ENCODE measurements around the gene BCR.

The BCR gene

GRCh38 chr22:23270212-23270733 lies 90.0 kb downstream of the BCR start:
- no peak for DNase-seq (ENCODE audit: extremely low read depth, low read depth)
- peak; percentile 12 for TF ChIP-seq CTCF (IDR thresholded peaks at IDR 0.05; ENCODE audit: low read depth, low read length, missing control alignments)

GRCh38 chr22:23270798-23271596 lies 90.7 kb downstream of the BCR start:
- TF ChIP-seq CTCF (IDR thresholded peaks at IDR 0.05; ENCODE audit: low read depth, low read length, missing control alignments) = no peak
- no peak overlapping the region for H3K4me3 ChIP-seq (replicated peaks; ENCODE audit: low read depth, low read length)
- no peak for DNase-seq (ENCODE audit: extremely low read depth, low read depth)

More at GRCh38 chr22:23270212-23270733, 90.0 kb downstream of the BCR start:
- no peak overlapping the region for H3K4me3 ChIP-seq (replicated peaks; ENCODE audit: low read depth, low read length)

GRCh38 chr22:23271597-23271908 lies 91.2 kb downstream of the BCR start:
- TF ChIP-seq CTCF (IDR thresholded peaks at IDR 0.05; ENCODE audit: low read depth, low read length, missing control alignments) = no peak
- no peak for DNase-seq (ENCODE audit: extremely low read depth, low read depth)
- H3K4me3 ChIP-seq (replicated peaks; ENCODE audit: low read depth, low read length) = no peak overlapping the region

- no peak overlapping the region for H3K4me3 ChIP-seq (replicated peaks; ENCODE audit: low read depth, low read length)
- DNase-seq (ENCODE audit: extremely low read depth, low read depth) = no peak
- TF ChIP-seq CTCF (IDR thresholded peaks at IDR 0.05; ENCODE audit: low read depth, low read length, missing control alignments) = no peak
Observed at GRCh38 chr22:23272371-23272770, 92.1 kb downstream of the BCR start.

GRCh38 chr22:23272834-23273233 lies 92.5 kb downstream of the BCR start:
- no peak for TF ChIP-seq CTCF (IDR thresholded peaks at IDR 0.05; ENCODE audit: low read depth, low read length, missing control alignments)
- no peak for DNase-seq (ENCODE audit: extremely low read depth, low read depth)

GRCh38 chr22:23273445-23274145 lies 93.3 kb downstream of the BCR start:
- TF ChIP-seq CTCF (IDR thresholded peaks at IDR 0.05; ENCODE audit: low read depth, low read length, missing control alignments) = no peak
- no peak for DNase-seq (ENCODE audit: extremely low read depth, low read depth)
- H3K4me3 ChIP-seq (replicated peaks; ENCODE audit: low read depth, low read length) = no peak overlapping the region

More at GRCh38 chr22:23272834-23273233, 92.5 kb downstream of the BCR start:
- no peak overlapping the region for H3K4me3 ChIP-seq (replicated peaks; ENCODE audit: low read depth, low read length)

All from HFF-Myc (cell line).